ENCODE data around the gene MOB1B.

Gene MOB1B

DNA sequence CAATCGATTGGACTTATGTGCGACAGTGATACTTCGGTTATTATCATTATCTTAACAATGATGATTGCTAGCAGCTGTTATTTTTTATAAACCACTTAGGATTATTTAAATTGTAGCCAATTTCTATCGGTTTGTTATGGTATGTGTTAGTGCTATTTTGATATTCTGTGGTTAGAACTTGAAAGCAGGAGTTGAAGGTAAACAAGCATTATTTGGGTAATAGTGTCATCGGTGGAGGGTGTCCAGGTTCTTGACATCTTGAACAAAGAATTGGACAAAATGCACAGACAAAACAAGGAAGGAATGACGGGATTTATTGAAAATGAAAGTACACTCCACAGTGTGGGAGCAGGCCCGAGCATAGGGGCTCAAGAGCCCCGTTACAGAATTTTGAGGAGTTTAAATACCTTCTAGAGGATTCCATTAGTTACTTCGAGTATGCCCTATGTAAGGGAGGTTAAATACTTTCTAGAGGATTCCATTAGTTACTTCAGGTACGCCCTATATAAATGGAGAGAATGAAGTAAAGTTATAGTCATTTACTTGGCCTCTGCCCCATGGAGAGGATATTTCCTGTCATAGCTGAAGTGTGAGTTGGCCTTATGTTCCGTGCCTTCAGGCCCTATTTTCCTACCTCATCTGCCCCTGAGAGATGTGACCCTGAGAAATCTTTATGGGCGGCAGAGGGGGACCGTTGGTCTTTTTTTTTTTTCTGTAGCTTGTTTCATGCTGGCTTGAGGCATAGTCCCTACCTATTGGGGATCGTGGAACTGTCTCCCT lies 13.1 kb downstream of the MOB1B start:
- peak; percentile 8 for DNase-seq

DNA sequence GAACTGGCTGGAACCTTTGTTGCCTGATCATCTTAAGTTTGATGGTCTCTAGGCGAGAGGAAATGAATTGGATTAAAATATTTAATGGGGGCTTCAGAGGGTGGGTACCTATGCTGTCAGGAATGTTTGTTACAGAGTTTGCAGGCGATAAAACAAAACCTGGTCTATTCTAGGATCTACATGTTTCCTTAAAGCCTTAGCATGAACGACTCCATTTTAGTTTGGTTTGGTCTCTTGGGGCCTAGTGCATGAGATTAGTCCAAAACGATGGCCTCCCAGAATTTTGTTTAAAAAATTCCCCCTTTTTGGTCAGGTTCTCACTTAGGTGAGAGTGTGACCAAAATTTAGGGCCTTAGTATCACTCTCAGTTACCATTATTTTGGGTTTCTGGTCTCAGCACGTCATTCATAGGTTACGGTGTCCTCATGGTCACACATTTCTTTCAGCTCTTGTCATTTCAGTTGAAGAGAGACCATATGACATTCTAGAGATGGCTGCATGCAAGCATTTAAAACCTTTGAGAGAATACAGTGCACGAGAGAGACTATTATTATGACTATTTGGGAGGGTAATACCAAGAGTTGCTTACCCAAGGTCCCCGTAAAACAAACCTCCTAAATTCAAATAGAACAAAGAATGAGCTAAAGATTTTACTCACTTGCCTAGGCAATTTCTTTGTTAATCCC lies 13.8 kb downstream of the MOB1B start:
- no peak for DNase-seq

DNA sequence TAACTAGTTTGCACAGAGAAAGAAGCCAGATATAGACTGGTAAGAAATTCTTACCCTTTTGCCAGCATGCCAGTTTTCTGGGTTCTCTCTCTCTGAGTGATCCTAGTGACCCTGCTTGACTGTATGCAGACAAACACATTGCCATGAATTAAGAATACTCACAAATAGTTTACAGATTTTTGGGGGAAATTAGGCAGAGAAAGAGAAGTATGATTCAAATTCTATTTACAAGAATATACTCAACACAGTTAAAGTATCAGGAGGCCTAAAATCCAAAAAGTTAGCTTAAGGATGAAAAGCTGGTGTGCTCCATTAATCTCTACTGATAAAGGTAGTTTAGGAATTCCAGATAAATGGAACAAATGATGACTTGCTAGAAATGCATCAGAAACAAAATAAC lies 18.4 kb downstream of the MOB1B start:
- DNase-seq = no peak

DNA sequence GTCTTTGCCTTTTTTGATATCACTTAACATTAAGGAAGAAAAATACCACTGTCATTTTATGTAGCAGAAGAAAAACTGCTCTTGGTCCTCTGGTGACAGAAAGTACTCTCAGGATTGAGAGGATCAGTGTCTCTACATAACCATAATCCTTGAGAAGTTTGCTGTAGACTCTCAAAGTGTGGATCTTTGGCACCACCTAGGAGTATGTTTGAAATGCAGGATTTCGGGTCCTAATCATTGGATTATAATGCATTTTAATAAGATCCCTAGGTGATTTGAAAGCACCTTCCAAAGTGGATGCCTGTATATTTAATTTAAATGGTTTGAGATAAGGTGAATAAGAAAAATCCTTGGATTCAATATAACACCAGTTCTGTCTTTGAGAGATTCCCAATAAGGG lies 23.2 kb downstream of the MOB1B start:
- DNase-seq = no peak

DNA sequence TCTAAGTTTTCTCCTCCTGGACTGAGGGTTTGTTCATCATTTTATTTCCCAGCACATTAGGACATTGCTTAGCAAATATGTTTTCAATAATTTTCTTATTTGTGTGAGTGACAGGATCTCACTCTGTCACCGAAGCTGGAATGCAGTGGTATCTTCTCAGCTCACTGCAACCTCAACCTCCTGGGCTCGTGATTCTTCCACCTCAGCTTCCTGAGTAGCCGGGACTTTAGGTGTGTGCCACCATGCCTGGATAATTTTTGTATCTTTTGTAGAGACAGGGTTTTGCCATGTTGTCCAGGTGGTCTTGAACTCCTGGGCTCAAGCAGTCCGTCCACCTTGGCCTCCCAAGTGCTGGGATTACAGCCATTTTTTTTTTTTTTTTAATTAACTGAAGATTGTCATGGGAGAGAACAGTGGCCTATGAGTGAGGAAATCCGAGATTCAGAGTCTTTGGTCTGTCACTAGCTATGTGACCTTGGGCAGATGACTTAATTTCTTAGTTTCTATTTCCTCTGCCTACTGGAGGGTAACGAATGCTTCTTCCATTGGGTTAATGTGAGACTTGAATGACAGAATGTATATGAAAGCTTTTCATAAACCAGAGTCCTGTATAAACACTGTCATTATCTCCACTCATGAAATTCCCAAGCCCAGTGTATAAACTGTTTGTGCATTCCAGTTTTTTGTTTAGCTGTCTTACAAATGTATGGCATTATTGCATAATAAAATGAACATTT lies 23.9 kb downstream of the MOB1B start:
- no peak for DNase-seq

DNA sequence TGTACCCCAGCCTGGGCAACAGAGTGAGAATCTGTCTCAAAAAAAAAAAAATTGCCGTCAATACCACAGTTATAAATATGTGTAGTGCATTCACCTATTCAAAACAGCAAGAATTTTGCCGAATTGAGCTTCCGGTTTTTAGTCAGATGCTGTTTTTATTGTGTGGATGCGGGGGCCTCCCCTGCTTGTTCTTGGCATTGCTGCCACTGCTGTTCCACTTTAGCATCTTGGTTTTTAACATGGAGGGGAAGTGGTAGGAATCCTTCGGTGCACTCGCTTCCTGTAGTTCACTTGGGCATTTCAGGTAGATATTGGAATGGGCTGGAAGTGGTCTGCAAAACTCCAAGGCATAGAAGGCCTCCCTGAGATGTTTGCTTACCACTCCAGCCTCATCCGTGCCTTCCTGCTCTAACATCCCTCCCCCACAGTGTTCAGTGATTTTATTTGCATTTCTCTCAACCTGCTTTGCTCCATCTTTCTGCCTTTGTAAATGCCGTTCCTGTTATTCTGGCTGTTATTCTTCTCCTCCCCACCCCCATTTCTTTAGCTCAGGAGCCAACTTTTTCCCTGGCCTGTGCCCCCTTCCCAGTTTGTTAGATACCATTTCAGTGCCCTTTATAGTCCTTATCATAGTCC lies 25.5 kb downstream of the MOB1B start:
- no peak for DNase-seq

DNA sequence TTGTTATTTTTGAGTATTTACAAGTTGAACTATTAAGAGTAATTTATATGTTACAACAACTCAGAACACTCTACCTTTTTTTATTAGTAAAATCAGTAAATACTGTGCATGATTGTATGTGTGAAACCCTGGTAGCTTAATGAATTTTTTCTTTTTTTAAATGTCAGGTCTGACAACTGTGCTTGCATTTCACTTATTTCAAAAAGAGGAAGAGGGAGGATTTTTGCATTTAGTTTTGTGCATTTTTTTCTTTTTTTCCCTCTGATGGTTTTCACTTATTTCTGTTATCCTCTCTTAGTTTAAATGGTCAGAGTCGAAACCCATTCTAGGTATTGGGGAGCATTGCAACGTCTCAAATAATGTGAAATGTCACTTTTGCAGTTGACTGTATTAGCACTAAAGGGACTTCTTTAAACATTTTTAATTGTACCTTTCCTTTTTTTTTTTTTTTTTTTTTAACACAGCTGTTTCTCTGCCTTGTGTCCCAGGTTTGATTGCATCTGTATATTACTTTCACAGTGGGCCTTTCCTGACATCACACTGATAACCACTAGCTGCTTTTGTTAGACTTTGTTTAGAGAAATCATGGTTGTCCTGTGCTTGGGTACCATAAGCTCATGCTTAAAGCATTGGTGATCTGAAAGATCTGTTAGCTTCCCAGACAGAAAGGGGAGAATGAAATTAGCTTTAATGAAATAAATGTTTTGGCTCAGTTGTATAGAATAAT lies 28.5 kb downstream of the MOB1B start:
- no peak for DNase-seq

DNA sequence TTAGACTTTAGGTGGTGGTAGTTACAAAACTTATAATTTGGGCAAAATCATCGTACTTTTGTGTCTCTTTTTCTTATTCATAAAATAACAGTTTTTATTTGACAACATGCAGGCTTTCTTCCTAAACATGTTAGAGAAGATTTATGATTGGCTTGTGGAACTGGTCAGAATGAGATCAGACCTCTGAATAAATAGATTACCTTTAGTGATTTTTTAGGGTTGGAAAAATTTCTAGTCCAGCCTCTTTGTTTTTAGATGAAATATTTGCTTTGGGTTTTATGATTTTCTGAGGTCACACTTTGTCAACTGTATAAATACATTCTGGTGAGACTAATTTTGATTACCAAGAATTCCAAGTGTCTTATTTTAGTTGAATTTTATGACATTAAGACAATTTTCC lies 29.2 kb downstream of the MOB1B start:
- DNase-seq = no peak

DNA sequence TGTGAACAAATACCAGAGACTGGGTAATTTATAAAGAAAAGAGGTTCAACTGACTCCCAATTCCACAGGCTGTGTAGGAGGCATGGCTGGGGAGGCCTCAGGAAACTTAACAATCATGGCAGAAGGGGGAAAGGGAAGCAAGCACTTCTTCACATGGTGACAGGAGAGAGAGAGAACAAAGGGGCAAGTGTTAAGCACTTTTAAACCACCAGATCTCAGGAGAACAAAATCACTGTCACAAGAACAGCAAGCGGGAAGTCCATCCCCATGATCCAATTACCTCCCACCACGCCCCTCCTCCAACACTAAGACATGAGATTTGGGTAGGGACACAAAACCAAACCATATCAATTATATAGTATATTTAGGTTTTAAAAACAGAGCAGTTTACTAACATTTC lies 30.8 kb downstream of the MOB1B start:
- DNase-seq = no peak

DNA sequence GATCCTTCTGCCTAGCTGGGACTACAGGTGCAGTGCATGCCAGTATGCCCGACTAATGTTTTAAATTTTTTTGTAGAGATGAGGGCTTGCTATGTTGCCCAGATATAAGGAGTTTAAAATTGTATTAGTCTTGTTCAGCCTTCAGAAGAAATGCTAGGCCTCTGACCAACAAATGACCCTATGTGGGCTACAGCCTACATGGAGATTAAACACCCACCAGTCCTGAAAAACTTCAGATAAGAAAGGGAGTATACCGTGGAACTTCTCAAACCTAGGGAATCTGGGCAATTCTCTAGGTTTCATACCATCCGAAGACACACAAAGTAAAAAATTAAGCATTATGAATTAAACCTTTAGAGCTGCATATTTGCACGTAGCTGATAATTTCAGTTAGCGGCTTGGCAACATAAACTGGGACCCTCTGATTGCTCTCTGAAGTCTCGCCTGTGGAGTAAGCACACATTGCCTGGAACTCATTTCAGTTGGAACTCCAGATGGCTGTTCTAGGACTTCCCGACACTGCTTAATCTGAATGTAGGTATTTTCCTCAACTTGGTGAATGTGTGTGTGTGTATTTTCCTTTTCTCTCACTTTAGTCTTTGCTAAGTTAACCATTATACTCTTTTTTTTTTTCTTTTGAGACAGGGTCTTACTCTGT lies 33.0 kb downstream of the MOB1B start:
- no peak for DNase-seq

DNA sequence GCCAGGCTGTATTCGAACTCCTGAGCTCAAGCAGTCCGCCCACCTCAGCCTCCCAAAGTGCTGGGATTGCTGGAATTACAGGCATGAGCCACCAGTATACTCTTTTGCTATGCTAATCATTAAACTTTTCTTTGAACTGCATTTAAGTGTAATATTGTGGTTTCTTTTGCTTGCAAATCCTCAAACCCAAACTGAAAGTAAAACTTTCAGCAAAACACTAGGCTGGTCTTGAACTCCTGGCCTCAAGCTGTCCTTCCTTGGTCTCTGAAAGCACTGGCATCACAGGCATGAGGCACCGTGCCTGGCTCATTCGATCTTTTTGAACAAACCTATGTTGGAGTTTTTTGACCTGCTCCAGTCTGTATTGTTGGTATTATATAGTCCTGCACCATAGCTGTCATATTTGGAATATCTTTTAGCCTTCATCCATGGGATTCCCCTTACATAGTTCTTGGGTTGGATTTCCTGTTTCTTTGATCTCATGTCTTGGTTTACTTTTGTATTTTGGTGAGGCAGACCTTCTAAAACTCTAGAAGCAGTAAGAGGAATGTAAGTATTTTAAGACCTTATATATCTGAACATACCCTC lies 34.1 kb downstream of the MOB1B start:
- DNase-seq = no peak

DNA sequence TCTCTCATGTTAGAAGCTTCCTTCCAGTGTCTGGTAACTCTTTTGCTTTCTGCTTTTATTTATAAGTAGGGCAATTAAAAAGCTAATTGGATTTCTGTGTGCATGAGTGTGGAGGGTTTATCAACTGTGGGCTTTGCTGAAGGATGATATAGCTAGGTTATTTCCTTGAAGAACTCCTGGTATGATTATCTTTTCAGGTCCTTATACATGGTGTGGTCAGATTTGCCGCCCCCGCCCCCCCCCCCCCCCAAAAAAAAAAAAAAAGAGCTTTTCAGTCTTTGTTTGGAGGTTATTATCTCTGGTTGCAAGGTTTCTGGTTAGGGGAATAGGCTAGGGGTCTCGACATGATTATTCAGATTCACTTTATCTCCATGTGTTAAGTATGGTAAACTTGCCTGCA lies 35.9 kb downstream of the MOB1B start:
- no peak for DNase-seq

DNA sequence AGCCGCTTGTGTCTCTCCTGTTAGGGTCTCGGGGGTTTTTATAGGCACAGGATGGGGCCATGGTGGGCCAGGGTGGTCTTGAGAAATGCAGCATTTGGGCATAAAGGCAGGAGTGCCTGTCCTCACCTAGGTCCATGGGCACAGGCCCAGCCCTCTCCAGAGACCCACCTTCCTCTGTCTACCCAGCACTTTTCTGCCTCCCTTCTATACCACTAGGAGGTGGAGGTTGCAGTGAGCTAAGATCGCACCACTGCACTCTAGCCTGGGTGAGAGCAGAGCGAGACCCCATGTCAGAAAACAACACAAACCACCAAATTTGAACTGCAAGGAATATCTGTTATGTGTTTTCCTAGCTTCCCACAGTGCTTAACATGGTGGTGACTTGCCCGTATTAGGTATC lies 38.0 kb downstream of the MOB1B start:
- DNase-seq = no peak

DNA sequence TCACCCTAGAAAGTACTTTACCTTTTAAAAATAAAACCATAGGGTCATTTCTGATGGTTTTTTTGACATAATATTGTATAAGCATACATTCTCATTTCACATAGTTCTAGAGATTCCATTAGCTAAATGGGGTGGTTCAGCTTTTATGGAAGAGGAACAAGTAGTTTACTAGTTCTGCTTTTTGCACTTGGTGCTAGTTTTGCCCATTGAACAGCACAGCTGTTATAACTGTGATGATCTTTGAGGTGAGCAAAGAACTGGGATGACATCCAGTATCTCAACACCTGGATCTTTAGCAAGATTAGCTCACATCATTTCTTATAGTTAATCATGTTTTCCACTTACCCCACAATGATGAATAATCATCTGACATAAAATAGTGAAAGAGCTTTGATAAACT lies 40.9 kb downstream of the MOB1B start:
- DNase-seq = no peak

DNA sequence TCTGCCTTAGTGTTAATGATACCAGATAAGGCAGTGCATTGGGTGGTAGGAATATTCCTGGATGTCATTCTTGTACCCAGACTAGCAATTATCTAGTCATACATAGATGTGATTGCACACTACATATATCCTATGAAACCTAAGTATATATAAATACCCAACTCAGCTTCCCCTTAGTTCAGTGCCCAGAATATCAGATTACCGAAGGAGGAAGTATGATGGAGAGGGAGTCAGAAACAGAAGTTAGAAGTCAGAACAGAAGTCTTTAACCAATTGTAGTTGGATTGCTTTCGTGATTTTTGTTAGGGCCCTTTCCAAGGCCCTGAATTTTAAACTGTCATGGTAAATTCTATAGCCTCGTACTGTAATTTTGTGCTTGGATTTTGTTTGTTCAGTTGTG lies 42.9 kb downstream of the MOB1B start:
- DNase-seq = no peak

DNA sequence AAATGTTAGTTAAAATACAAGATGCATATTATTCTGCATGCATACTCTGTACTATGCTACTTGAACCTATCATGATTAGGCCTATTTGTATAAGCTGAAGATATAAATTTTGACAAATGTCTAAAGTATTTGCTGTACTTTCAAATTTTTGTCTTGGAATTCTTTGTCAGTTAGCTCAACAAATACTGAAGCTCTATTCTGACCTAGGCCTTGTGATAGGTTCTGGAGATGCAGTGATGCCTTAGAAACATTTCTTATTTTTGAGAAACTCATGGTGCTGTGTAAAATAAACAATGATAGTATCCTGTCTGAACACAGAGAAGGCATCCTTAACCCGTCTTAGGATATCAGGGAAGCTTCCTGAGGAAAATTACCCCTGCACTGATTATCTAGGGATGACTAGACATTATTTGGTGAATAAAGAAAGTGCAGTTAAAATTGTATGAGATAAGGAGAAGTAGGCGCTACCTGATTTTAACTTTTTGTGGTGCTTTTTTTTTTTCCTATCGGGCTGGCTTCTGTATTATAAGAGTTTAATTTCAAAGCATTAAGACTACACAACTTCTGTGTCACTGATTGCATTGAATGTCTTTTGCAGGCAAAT lies 43.4 kb downstream of the MOB1B start:
- no peak for DNase-seq

DNA sequence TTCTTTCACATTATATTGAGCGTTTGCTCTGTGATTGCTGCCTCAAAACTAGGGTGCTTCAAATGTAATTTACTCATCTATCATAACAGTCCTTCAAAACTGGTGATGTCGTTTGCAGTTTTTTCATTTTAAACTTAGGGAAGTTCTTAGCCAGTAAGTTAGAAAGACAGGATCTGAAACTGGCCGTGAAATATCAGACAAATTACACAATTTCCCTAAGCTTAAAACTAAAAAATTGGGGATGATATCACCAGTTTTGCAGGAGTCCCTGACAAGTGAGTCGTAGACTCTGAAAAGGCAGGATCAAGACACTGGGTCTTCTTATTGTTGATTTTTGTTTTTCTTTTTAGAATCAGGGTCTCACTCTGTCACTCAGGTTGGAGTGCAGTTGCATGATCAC lies 44.8 kb downstream of the MOB1B start:
- no peak for DNase-seq

DNA sequence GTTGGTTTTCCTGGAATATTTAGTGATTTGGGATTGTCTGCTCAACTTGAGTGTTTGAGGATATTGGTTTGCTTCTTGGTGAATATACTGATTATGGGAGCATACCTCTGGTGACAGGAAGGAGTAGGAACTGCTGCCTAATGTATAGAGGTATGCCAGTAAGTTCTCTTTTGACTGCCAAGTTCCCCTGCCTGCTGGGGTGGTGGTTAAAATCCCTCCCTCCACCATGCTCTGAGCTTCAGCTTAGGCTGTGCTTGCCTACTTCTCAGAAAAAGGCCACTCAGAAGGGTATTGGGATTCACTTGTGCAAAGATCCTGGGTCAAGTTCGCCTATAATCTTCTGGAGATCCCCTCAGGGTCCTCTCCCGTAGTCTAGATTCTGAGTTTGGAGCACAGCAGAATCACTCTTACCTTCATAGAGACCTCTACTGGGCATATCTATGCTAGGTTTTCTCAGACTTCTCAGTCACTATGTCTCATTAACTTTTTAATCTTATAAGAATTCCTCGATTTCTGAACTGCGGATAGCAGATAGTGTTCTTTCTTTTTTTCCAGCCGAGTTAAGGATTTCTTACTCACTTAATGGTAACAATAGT lies 46.6 kb downstream of the MOB1B start:
- no peak for DNase-seq

DNA sequence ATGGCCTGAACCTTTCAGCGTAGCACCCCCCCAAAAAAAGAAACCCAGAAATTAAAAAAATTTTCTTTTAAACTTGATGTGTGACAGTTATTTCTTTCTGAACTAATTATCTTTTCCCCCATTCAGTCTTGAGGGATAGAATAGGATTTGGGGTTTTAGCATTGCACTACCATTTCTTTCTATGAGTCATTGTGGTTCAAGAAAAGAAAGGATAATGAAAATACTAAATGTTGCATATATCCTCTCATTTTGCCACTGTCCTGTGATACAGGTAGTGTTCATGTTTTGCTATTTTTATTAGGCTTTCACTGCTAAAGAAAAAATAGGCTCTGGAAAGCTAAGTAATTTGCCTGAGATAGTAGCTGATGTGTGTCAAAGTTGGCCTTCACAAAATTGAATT lies 51.9 kb downstream of the MOB1B start:
- DNase-seq = no peak

DNA sequence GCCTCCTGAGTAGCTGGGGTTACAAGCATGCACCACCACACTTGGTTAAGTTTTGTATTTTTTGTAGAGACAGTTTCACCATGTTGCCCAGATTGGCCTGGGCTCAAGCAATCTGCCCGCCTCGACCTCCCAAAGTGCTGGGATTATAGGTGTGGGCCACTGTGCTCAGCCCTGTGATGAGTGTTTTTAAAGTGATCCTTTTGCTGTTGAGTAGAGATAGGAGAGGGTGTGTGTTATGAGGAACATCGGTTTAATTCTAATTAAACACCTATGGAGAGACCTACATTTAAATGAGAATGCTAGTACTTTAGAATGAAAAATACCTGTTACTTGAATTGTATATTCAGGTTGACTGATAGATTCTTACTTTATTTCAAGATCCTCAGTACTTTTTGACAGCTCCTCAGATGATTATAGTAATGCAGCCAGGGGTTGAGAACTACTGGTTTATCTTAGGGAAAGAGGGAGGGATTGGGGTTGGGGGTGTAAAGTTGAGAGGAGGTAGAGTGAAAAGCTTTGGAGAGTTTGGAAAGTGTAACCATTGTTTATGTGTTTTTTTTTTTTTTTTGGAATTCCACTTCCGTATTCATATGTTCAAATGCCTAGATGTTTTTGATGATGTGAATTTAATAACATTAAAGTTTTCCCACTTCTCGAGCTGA lies 54.5 kb downstream of the MOB1B start:
- no peak for DNase-seq

DNA sequence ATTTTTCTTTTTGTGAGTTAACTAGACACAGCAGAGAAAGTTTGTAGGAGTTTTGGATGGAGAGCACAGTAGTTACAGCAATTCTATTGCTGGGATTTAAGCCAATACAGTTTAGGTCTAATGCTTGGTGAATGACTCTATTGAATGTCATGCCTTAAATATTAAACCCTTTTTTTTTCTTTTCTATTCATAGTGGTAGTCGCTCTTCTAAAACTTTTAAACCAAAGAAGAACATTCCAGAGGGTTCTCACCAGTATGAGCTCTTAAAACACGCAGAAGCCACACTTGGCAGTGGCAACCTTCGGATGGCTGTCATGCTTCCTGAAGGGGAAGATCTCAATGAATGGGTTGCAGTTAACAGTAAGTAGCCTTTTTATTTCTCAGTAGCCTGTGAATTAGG lies 56.5 kb downstream of the MOB1B start:
- DNase-seq = no peak
